Measurements from ENCODE around the gene FLT4. TPM values are rescaled to one million over a fixed set of nuclear protein-coding genes. Genes with fewer than 3 reads are reported as not detected.

FLT4 gene
- total RNA-seq, 2 donors from 2014 or later, result 6.9 to 7.9 TPM

DNA sequence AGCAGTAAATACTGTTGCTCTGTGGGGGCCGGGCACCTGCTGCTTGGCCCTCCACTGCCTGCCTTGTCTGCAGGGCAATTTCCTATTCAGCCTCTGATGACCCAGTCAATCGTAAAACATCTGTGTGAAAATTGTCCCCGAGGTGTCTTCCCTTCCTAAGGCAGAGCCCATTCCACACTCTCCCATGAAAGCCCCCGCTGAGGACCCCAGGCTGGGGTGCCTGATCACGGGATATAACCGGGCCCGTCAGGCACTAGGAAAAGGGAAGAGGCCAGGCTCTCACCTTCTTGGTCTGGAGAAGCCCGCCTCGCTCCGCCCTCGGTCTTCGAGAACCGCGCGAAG is 30.9 kb downstream of the FLT4 start:
- Histone ChIP-seq H3K4me1 (ENCODE audit: control insufficient read depth, insufficient read depth, low read length) (no peaks in the 10 kb centered on the region), H3K27me3 (ENCODE audit: control insufficient read depth, insufficient read depth, low read length, poor library complexity, severe bottlenecking) (peaks cover 7% of the 10 kb centered on the region), H3K36me3 (ENCODE audit: control insufficient read depth, insufficient read depth, low read length) (no peaks in the 10 kb centered on the region), H3K9ac (ENCODE audit: extremely low read depth, low read length, poor library complexity, severe bottlenecking) (peak overlapping the region; percentile 34), H3K4me3 (ENCODE audit: low read length) (peak overlapping the region; percentile 79), H3K27ac (ENCODE audit: low read depth, low read length) (no peak overlapping the region), H3K9me3 (ENCODE audit: control insufficient read depth, low read length) (no peaks in the 10 kb centered on the region)
- Mint-ChIP-seq H3K36me3 (ENCODE audit: low read depth) (no peaks in the 10 kb centered on the region), H3K27me3 (ENCODE audit: insufficient read depth) (peaks cover 30% of the 10 kb centered on the region), H3K27ac (no peak overlapping the region), H3K9me3 (no peaks in the 10 kb centered on the region), H3K4me3 (peak overlapping the region; percentile 60), H3K4me1 (peaks cover 3% of the 10 kb centered on the region)
- TF ChIP-seq, protein P1, sequence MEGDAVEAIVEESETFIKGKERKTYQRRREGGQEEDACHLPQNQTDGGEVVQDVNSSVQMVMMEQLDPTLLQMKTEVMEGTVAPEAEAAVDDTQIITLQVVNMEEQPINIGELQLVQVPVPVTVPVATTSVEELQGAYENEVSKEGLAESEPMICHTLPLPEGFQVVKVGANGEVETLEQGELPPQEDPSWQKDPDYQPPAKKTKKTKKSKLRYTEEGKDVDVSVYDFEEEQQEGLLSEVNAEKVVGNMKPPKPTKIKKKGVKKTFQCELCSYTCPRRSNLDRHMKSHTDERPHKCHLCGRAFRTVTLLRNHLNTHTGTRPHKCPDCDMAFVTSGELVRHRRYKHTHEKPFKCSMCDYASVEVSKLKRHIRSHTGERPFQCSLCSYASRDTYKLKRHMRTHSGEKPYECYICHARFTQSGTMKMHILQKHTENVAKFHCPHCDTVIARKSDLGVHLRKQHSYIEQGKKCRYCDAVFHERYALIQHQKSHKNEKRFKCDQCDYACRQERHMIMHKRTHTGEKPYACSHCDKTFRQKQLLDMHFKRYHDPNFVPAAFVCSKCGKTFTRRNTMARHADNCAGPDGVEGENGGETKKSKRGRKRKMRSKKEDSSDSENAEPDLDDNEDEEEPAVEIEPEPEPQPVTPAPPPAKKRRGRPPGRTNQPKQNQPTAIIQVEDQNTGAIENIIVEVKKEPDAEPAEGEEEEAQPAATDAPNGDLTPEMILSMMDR (conservative IDR thresholded peaks at IDR 0.05), result no peak
- WGBS, 2 experiments (ENCODE audit: insufficient coverage in 1 of 2, insufficient read length in 1 of 2), result 19 to 23% methylated on average over 6 to 15 of the region's 15 CpGs
- no peak for DNase-seq

DNA sequence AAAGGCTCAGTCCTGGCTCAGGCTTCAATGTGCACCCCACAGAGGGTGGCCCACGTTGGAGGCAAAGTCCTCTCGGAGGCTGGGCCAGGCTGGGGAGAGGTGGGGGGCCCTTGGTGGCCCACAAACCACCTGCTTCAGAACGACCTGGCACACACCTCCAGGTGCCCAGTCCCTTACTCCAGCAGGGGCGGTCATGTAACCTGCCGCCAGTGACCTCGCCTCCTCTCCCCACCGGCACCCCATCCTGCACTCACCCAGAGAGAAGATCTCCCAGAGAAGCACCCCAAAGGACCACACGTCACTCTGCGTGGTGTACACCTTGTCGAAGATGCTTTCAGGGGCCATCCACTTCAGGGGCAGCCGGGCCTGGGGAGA is 35.6 kb downstream of the FLT4 start:
- Mint-ChIP-seq H3K4me3 (no peak overlapping the region), H3K27me3 (ENCODE audit: insufficient read depth) (peaks cover 14% of the 10 kb centered on the region), H3K9me3 (no peaks in the 10 kb centered on the region), H3K36me3 (ENCODE audit: low read depth) (no peaks in the 10 kb centered on the region), H3K27ac (no peak overlapping the region), H3K4me1 (peaks cover 3% of the 10 kb centered on the region)
- Histone ChIP-seq H3K4me1 (ENCODE audit: control insufficient read depth, insufficient read depth, low read length) (no peaks in the 10 kb centered on the region), H3K4me3 (ENCODE audit: low read length) (no peak overlapping the region), H3K27ac (ENCODE audit: low read depth, low read length) (no peak overlapping the region), H3K27me3 (ENCODE audit: control insufficient read depth, insufficient read depth, low read length, poor library complexity, severe bottlenecking) (peaks cover 7% of the 10 kb centered on the region), H3K36me3 (ENCODE audit: control insufficient read depth, insufficient read depth, low read length) (no peaks in the 10 kb centered on the region), H3K9ac (ENCODE audit: extremely low read depth, low read length, poor library complexity, severe bottlenecking) (no peak overlapping the region), H3K9me3 (ENCODE audit: control insufficient read depth, low read length) (no peaks in the 10 kb centered on the region)
- WGBS, 2 experiments (ENCODE audit: insufficient coverage in 1 of 2, insufficient read length in 1 of 2), result 88 to 98% methylated on average over 6 to 11 of the region's 11 CpGs
- no peak for DNase-seq
- TF ChIP-seq, protein P1 (conservative IDR thresholded peaks at IDR 0.05), result no peak

DNA sequence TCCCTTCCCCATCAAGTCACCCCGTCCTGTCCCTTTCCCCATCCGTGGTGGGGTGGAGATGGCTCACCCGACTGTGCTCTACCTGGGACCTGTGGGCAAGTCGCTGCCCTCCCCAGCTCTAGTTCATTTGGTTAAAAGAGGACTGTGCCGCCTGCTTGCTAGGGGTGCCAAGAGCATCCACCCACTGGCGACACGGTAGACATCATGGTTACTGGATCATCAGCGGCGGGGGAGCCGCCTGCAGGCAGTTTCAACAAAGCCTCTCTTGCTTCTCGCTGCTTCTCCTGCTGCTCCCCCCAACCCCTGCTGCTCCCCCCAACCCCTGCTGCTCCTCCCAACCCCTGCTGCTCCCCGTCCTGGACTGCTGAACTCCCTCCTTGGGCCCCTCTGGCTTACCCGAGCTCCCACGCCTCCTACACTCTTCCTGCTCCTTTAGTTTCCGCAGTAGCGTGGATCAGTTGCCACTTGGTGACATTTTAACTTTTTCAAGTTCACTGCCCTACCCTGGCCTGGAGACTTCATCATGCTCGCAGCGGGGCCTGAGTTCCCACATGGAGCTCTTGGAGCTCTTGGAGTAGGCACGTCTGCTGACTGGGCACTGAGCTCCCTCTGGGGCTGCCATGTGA is 36.1 kb downstream of the FLT4 start:
- H3K9me3 Mint-ChIP-seq, result no peaks in the 10 kb centered on the region
- Histone ChIP-seq H3K36me3 (ENCODE audit: control insufficient read depth, insufficient read depth, low read length) (no peaks in the 10 kb centered on the region), H3K9me3 (ENCODE audit: control insufficient read depth, low read length) (no peaks in the 10 kb centered on the region), H3K4me1 (ENCODE audit: control insufficient read depth, insufficient read depth, low read length) (no peaks in the 10 kb centered on the region), H3K27me3 (ENCODE audit: control insufficient read depth, insufficient read depth, low read length, poor library complexity, severe bottlenecking) (peaks cover 7% of the 10 kb centered on the region), H3K9ac (ENCODE audit: extremely low read depth, low read length, poor library complexity, severe bottlenecking) (no peak overlapping the region), H3K27ac (ENCODE audit: low read depth, low read length) (no peak overlapping the region), H3K4me3 (ENCODE audit: low read length) (no peak overlapping the region)
- H3K4me1 Mint-ChIP-seq, result peaks cover 1% of the 10 kb centered on the region
- DNase-seq, result no peak
- TF ChIP-seq, protein P1 (conservative IDR thresholded peaks at IDR 0.05), result no peak
- H3K27ac Mint-ChIP-seq, result no peak overlapping the region
- H3K27me3 Mint-ChIP-seq (ENCODE audit: insufficient read depth), result peaks cover 10% of the 10 kb centered on the region
- no peak overlapping the region for H3K4me3 Mint-ChIP-seq
- 86 to 90% methylated on average over 8 to 19 of the region's 19 CpGs for WGBS, 2 experiments (ENCODE audit: insufficient coverage in 1 of 2, insufficient read length in 1 of 2)
- H3K36me3 Mint-ChIP-seq (ENCODE audit: low read depth), result no peaks in the 10 kb centered on the region
